ENCODE results near the gene MPND. TPM values are rescaled to one million over a fixed set of nuclear protein-coding genes. Genes with fewer than 3 reads are reported as not detected.

Gene MPND
- total and polyA plus RNA-seq, 2 of the 13 experiments (the other 11 are each of a cell fraction or from before 2014, with no cell fraction given) = 10.8 to 15.8 TPM

DNA sequence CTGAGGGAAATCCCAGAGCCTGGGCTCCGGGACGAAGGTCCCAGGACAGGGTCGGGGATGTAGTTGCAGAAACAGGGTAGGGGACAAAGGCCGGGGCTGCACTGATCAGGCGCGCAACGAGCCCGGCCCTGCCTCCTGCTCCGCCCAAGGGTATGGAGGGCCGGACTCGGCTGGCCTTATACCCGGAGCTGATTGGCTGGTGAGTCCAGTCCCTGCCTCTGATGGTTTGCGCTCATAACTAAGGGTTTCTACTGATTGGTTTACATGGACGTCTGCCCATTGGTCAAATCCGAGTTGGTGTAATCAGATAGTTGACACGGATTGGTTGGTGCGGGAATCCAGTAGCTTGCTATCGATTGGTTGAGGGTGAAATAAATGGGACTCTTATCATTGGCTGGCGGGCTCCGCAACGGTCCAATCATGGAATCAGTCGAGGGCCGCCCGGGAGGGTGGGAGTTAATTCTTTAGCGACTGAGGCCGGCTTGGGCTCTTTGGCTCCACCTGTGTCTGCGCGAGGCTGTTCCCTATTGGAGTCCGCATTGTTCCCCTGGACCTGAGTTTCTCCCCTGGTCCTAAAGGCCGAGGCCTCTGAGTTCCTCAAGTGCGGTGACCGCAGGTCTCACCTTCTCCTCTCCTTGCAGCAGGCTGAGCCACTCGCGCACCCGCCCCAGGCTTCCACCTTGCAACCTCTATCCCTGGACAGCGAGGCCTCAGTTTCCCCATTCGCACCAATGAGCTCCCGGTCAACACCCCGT is 570 bp upstream of the MPND start (continued):
- TF ChIP-seq CHD4 (IDR thresholded peaks at IDR 0.05; ENCODE audit: borderline replicate concordance, low read length) = 0 out of 2 replicates have a peak, but pooled peaks have one; percentile 64
- TF ChIP-seq, protein P1, sequence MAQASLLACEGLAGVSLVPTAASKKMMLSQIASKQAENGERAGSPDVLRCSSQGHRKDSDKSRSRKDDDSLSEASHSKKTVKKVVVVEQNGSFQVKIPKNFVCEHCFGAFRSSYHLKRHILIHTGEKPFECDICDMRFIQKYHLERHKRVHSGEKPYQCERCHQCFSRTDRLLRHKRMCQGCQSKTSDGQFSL (CRISPR knock-in tag; IDR thresholded peaks at IDR 0.05) = no peak; the same call in 1 of the 2 replicates
- TF ChIP-seq SSRP1 (CRISPR knock-in tag; IDR thresholded peaks at IDR 0.05) = no peak; the same call in 1 of the 2 replicates
- TF ChIP-seq REPIN1 (CRISPR knock-in tag; IDR thresholded peaks at IDR 0.05; ENCODE audit: borderline replicate concordance, low read depth) = peak; percentile 52; the same call in 1 of the 2 replicates
- TF ChIP-seq, protein P2, sequence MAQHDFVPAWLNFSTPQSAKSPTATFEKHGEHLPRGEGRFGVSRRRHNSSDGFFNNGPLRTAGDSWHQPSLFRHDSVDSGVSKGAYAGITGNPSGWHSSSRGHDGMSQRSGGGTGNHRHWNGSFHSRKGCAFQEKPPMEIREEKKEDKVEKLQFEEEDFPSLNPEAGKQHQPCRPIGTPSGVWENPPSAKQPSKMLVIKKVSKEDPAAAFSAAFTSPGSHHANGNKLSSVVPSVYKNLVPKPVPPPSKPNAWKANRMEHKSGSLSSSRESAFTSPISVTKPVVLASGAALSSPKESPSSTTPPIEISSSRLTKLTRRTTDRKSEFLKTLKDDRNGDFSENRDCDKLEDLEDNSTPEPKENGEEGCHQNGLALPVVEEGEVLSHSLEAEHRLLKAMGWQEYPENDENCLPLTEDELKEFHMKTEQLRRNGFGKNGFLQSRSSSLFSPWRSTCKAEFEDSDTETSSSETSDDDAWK (CRISPR knock-in tag; IDR thresholded peaks at IDR 0.05) = no peak
- TF ChIP-seq, protein P3, sequence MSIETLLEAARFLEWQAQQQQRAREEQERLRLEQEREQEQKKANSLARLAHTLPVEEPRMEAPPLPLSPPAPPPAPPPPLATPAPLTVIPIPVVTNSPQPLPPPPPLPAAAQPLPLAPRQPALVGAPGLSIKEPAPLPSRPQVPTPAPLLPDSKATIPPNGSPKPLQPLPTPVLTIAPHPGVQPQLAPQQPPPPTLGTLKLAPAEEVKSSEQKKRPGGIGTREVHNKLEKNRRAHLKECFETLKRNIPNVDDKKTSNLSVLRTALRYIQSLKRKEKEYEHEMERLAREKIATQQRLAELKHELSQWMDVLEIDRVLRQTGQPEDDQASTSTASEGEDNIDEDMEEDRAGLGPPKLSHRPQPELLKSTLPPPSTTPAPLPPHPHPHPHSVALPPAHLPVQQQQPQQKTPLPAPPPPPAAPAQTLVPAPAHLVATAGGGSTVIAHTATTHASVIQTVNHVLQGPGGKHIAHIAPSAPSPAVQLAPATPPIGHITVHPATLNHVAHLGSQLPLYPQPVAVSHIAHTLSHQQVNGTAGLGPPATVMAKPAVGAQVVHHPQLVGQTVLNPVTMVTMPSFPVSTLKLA (IDR thresholded peaks at IDR 0.05) = peak; percentile 11; the same call in 1 of the 2 replicates
- no peak for TF ChIP-seq KLF15 (CRISPR knock-in tag; IDR thresholded peaks at IDR 0.05; ENCODE audit: borderline replicate concordance)
- TF ChIP-seq NAIF1 (CRISPR knock-in tag; IDR thresholded peaks at IDR 0.05; ENCODE audit: borderline replicate concordance) = no peak; the same call in 1 of the 2 replicates
- TF ChIP-seq FOXJ3 (CRISPR knock-in tag; IDR thresholded peaks at IDR 0.05; ENCODE audit: borderline replicate concordance) = peak; percentile 56; the same call in 1 of the 2 replicates
- TF ChIP-seq PAX8 (CRISPR knock-in tag; IDR thresholded peaks at IDR 0.05; ENCODE audit: borderline replicate concordance) = no peak
- no peak for TF ChIP-seq ZEB1 (IDR thresholded peaks at IDR 0.05; ENCODE audit: insufficient replicate concordance, low read depth)
- TF ChIP-seq, protein P4, sequence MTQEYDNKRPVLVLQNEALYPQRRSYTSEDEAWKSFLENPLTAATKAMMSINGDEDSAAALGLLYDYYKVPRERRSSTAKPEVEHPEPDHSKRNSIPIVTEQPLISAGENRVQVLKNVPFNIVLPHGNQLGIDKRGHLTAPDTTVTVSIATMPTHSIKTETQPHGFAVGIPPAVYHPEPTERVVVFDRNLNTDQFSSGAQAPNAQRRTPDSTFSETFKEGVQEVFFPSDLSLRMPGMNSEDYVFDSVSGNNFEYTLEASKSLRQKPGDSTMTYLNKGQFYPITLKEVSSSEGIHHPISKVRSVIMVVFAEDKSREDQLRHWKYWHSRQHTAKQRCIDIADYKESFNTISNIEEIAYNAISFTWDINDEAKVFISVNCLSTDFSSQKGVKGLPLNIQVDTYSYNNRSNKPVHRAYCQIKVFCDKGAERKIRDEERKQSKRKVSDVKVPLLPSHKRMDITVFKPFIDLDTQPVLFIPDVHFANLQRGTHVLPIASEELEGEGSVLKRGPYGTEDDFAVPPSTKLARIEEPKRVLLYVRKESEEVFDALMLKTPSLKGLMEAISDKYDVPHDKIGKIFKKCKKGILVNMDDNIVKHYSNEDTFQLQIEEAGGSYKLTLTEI (CRISPR knock-in tag; conservative IDR thresholded peaks at IDR 0.05) = no peak
- no peak; the same call in 1 of the 2 replicates for TF ChIP-seq CHCHD3 (CRISPR knock-in tag; IDR thresholded peaks at IDR 0.05)
- TF ChIP-seq SMAD1 (CRISPR knock-in tag; IDR thresholded peaks at IDR 0.05; ENCODE audit: borderline replicate concordance, low read depth) = no peak
- TF ChIP-seq, protein P5, sequence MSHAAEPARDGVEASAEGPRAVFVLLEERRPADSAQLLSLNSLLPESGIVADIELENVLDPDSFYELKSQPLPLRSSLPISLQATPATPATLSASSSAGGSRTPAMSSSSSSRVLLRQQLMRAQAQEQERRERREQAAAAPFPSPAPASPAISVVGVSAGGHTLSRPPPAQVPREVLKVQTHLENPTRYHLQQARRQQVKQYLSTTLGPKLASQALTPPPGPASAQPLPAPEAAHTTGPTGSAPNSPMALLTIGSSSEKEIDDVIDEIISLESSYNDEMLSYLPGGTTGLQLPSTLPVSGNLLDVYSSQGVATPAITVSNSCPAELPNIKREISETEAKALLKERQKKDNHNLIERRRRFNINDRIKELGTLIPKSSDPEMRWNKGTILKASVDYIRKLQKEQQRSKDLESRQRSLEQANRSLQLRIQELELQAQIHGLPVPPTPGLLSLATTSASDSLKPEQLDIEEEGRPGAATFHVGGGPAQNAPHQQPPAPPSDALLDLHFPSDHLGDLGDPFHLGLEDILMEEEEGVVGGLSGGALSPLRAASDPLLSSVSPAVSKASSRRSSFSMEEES (CRISPR knock-in tag; IDR thresholded peaks at IDR 0.05) = no peak
- TF ChIP-seq ZNF644 (CRISPR knock-in tag; IDR thresholded peaks at IDR 0.05; ENCODE audit: low read depth) = no peak
- peak; percentile 79 for TF ChIP-seq SP2 (CRISPR knock-in tag; IDR thresholded peaks at IDR 0.05)
- TF ChIP-seq ZNF232 (CRISPR knock-in tag; IDR thresholded peaks at IDR 0.05; ENCODE audit: borderline replicate concordance) = no peak; the same call in 1 of the 2 replicates
- TF ChIP-seq, protein P6, sequence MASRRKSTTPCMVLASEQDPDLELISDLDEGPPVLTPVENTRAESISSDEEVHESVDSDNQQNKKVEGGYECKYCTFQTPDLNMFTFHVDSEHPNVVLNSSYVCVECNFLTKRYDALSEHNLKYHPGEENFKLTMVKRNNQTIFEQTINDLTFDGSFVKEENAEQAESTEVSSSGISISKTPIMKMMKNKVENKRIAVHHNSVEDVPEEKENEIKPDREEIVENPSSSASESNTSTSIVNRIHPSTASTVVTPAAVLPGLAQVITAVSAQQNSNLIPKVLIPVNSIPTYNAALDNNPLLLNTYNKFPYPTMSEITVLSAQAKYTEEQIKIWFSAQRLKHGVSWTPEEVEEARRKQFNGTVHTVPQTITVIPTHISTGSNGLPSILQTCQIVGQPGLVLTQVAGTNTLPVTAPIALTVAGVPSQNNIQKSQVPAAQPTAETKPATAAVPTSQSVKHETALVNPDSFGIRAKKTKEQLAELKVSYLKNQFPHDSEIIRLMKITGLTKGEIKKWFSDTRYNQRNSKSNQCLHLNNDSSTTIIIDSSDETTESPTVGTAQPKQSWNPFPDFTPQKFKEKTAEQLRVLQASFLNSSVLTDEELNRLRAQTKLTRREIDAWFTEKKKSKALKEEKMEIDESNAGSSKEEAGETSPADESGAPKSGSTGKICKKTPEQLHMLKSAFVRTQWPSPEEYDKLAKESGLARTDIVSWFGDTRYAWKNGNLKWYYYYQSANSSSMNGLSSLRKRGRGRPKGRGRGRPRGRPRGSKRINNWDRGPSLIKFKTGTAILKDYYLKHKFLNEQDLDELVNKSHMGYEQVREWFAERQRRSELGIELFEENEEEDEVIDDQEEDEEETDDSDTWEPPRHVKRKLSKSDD (CRISPR knock-in tag; IDR thresholded peaks at IDR 0.05; ENCODE audit: low read depth) = peak; percentile 56; the same call in 1 of the 2 replicates

Data from HepG2 (cell line).